HepG2 (cell line): Measurements from ENCODE around the gene JAK1. TPM values are rescaled to one million over a fixed set of nuclear protein-coding genes. Genes with fewer than 3 reads are reported as not detected.

Source experiments
- ATAC-seq: fragments of 200-7000 bp; cut with Tn5 transposase; 3 replicates; pipeline ENCODE4 v1.9.1; 2020; ENCODE audit warnings: mild to moderate bottlenecking, moderate library complexity
- BruUV-seq: library from RNA; stranded (reverse); fragments of 400-500 nt; replicated peaks from 2 replicates; lab custom pipeline; 2021; lab: Mats Ljungman, UMichigan
- CTCF ChIA-PET: fragments of 300-600 bp; formaldehyde crosslinking; extraction: SDS; loops from one replicate; lab custom pipeline; 2021; ENCODE audit warnings: low total read pairs, inconsistent platforms, low intra/inter-chr PET ratio; lab: Yijun Ruan, JAX
- POLR2A ChIA-PET: fragments of 350-600 bp; sonication (Branson Sonifier 250); formaldehyde crosslinking; loops from one replicate; lab custom pipeline; 2020; ENCODE audit warnings: antibody characterized with exemption, inconsistent platforms; lab: Yijun Ruan, JAX
- DNase-seq: peaks from one replicate; pipeline ENCODE4 v3.0.0-alpha.2; 2015; ENCODE audit warnings: low spot score
- FAIRE-seq: peaks from 3 replicates; lab custom pipeline; 2011; peaks lifted over from hg19 to GRCh38; lab: Jason Lieb, UNC
- H2AFZ ChIP-seq: one replicate; pipeline ENCODE4 v1.6.1; 2011; ENCODE audit warnings: low read length, inconsistent platforms
- H3K27ac ChIP-seq: fragments of 300-600 bp; 3 replicates; pipeline ENCODE4 v1.8.0; 2011; ENCODE audit warnings: mixed run types, mild to moderate bottlenecking, mixed read lengths, low read length, inconsistent platforms; ENCODE audit not compliant: insufficient read depth; ENCODE audit errors: extremely low read length
- H3K27me3 ChIP-seq, 2 experiments: fragments of 200-600 bp in 1 of 2; 2 replicates in 1 of 2; 3 replicates in 1 of 2; pipeline versions ENCODE4 v1.6.0 to v1.8.0; 2011; ENCODE audit warnings: low read length in 2 of 2, mild to moderate bottlenecking in 2 of 2, moderate library complexity in 2 of 2, inconsistent platforms in 1 of 2; ENCODE audit not compliant: insufficient read depth in 2 of 2, control insufficient read depth in 1 of 2
- H3K36me3 ChIP-seq, 2 experiments: fragments of 200-600 bp in 1 of 2; replicated peaks in 1 of 2; 2 replicates in 1 of 2; 3 replicates in 1 of 2; pipeline versions ENCODE4 v1.5.1 to v1.8.0; 2011; ENCODE audit warnings: low read length in 2 of 2, inconsistent platforms in 1 of 2; ENCODE audit not compliant: insufficient read depth in 2 of 2, control insufficient read depth in 1 of 2
- H3K4me1 ChIP-seq: 2 replicates; pipeline ENCODE4 v1.5.1; 2012; ENCODE audit warnings: low read length, inconsistent platforms; ENCODE audit not compliant: insufficient read depth
- H3K4me2 ChIP-seq: 2 replicates; pipeline ENCODE4 v1.6.0; 2011; ENCODE audit warnings: low read depth, low read length, inconsistent platforms
- H3K4me3 ChIP-seq, 3 experiments: fragments of 200-600 bp in 1 of 3; sonication (generic), shearing (Covaris generic) in 1 of 3; replicated peaks in 1 of 3; 2 replicates each; pipeline ENCODE4 v1.5.1; 2011 to 2016; ENCODE audit warnings: low read length in 3 of 3, inconsistent platforms in 2 of 3, low read depth in 2 of 3, mild to moderate bottlenecking in 2 of 3, control low read depth in 1 of 3, mixed read lengths in 1 of 3; ENCODE audit not compliant: insufficient read depth in 1 of 3
- H3K79me2 ChIP-seq: one replicate; pipeline ENCODE4 v1.6.1; 2011; ENCODE audit warnings: low read length, inconsistent platforms; ENCODE audit not compliant: insufficient read depth
- H3K9ac ChIP-seq: 2 replicates; pipeline ENCODE4 v1.6.0; 2011; ENCODE audit warnings: mild to moderate bottlenecking, low read depth, low read length, inconsistent platforms; ENCODE audit not compliant: insufficient read depth
- H3K9me3 ChIP-seq: 2 replicates; pipeline ENCODE4 v1.5.1; 2012; ENCODE audit warnings: mild to moderate bottlenecking, low read length
- H4K20me1 ChIP-seq: 2 replicates; pipeline ENCODE4 v1.6.0; 2011; ENCODE audit warnings: inconsistent platforms, mild to moderate bottlenecking, low read length, moderate library complexity; ENCODE audit not compliant: insufficient read depth
- FOSL1 ChIP-seq: sonication (generic); formaldehyde crosslinking; IDR thresholded peaks from 2 replicates; pipeline ENCODE4 v1.9.0; 2021; ENCODE audit warnings: missing genetic modification reagents, borderline replicate concordance
- JUNB ChIP-seq: sonication (generic); formaldehyde crosslinking; IDR thresholded peaks from 2 replicates; pipeline ENCODE4 v1.8.0; 2022; ENCODE audit warnings: missing genetic modification reagents, mild to moderate bottlenecking, borderline replicate concordance
- MAX ChIP-seq: IDR thresholded peaks from 2 replicates; pipeline ENCODE4 v1.6.1; 2012; ENCODE audit warnings: inconsistent platforms
- MXD3 ChIP-seq: IDR thresholded peaks from 2 replicates; pipeline ENCODE4 v1.6.1; 2016; ENCODE audit warnings: mild to moderate bottlenecking, missing biosample characterization, missing genetic modification reagents
- NR2C2 ChIP-seq: sonication (generic); formaldehyde crosslinking; IDR thresholded peaks from 2 replicates; pipeline ENCODE4 v1.4.0; 2020; ENCODE audit warnings: missing genetic modification reagents, mild to moderate bottlenecking, moderate library complexity, borderline replicate concordance
- XBP1 ChIP-seq: sonication (generic); formaldehyde crosslinking; IDR thresholded peaks from 2 replicates; pipeline ENCODE4 v1.5.0; 2020; ENCODE audit warnings: missing genetic modification reagents
- ZBTB10 ChIP-seq: sonication (generic); formaldehyde crosslinking; IDR thresholded peaks from 2 replicates; pipeline ENCODE4 v1.4.0; 2020; ENCODE audit warnings: missing genetic modification reagents, borderline replicate concordance
- ZFAT ChIP-seq: sonication (generic); formaldehyde crosslinking; conservative IDR thresholded peaks from 2 replicates; pipeline ENCODE4 v1.8.1; 2023; ENCODE audit warnings: missing genetic modification reagents, inconsistent platforms
- ZNF644 ChIP-seq: IDR thresholded peaks from 2 replicates; pipeline ENCODE4 v1.6.1; 2016; ENCODE audit warnings: low read depth
- ZNF646 ChIP-seq: sonication (generic); formaldehyde crosslinking; IDR thresholded peaks from 2 replicates; pipeline ENCODE4 v1.9.0; 2021; ENCODE audit warnings: mild to moderate bottlenecking, missing genetic modification reagents
- ZNF777 ChIP-seq: sonication (generic); formaldehyde crosslinking; IDR thresholded peaks from 2 replicates; pipeline ENCODE4 v1.4.0; 2020; ENCODE audit warnings: missing genetic modification reagents
- WGBS: methylation state at CpG from one replicate; pipeline ENCODE4 v1.1.6; 2017; ENCODE audit warnings: low lambda C conversion rate; 5-methylcytosine and 5-hydroxymethylcytosine counted together
- in situ Hi-C: cut with HindIII; loops from 2 replicates; pipeline ENCODE4 v1.10.0; 2017; ENCODE audit warnings: low pct_unique_long_range_greater_than_20kb; ENCODE audit not compliant: extremely low pct_ligation_motif_present
- intact Hi-C: fragments of 100-400 bp; cut with micrococcal nuclease; formaldehyde crosslinking; loops from one replicate; pipeline ENCODE4 v1.10.0; 2022; ENCODE audit not compliant: unreplicated experiment
- polyA plus RNA-seq, 8 experiments: library from polyadenylated mRNA; depleted of rRNA in 3 of 8; stranded (reverse) in 7 of 8; unstranded in 1 of 8; fragments of >200 nt; fragmentation: Illumina TruSeq in 4 of 8; extraction: Trizol in 4 of 8; gene quantifications; 2 replicates each; pipeline versions ENCODE4 v1.2.1 to v1.2.3, GENCODE V29; 2011 to 2016; ENCODE audit warnings: low read depth in 4 of 8, missing spikeins in 1 of 8, mixed read lengths in 1 of 8; ENCODE audit not compliant: insufficient read depth in 1 of 8
- total RNA-seq, 5 experiments: library from RNA; depleted of rRNA; stranded (reverse); fragments of >200 nt; fragmentation: Illumina TruSeq; extraction: Trizol; gene quantifications; 2 replicates each; pipeline ENCODE4 v1.2.3, GENCODE V29; 2016; ENCODE audit warnings: low read depth in 1 of 5

JAK1 gene
- total and polyA plus RNA-seq, 2 of the 13 experiments (the other 11 are each of a cell fraction or from before 2014, with no cell fraction given): 23.9 to 42.4 TPM

- intact Hi-C loops: loop anchor here (2.0 kb wide), 1 partner anchor 15 kb away; the partner anchor contains the start of gene JAK1
- Histone ChIP-seq H3K4me2 (peak overlapping the region; percentile 79), H3K9me3 (no peaks in the 10 kb centered on the region), H3K9ac (peak overlapping the region; percentile 55), H3K27ac (peak overlapping the region; percentile 5), H3K79me2 (no peaks in the 10 kb centered on the region), H2AFZ (no peak overlapping the region), H4K20me1 (no peaks in the 10 kb centered on the region), H3K27me3 (no peaks in the 10 kb centered on the region), H3K4me3 (peak overlapping the region in 2 of 3 experiments; percentile 21 to 42; a peak in 3 of 6 replicates), H3K4me1 (peaks cover 47% of the 10 kb centered on the region), H3K36me3 (no peaks in the 10 kb centered on the region)
- ChIA-PET CTCF (no interaction called here), POLR2A (interaction anchor here (0.9 to 1.6 kb wide), 4 partner anchors 15 to 83 kb away, joined by 3 to 9 read pairs (median 4); partner anchors contain the start of gene JAK1)
- DNase-seq (peak; percentile 65), ATAC-seq (peak; percentile 63), FAIRE-seq (peak; percentile 44)
- no TSS peak for BruUV-seq
- WGBS: 1% methylated on average over 7 of the region's 7 CpGs
- in situ Hi-C loops: no loop called here
- TF ChIP-seq ZFAT: no peak
- 0 out of 2 replicates have a peak, but pooled peaks have one; percentile 44 for TF ChIP-seq ZNF644
- no peak for TF ChIP-seq ZBTB10
- peak; percentile 35; the same call in 1 of the 2 replicates for TF ChIP-seq FOSL1
- no peak for TF ChIP-seq MAX
- no peak for TF ChIP-seq MXD3
- peak; percentile 25; the same call in 1 of the 2 replicates for TF ChIP-seq ZNF646 (CRISPR knock-in tag)
- no peak for TF ChIP-seq NR2C2 (CRISPR knock-in tag)
- no peak for TF ChIP-seq XBP1
- peak; percentile 14; the same call in 1 of the 2 replicates for TF ChIP-seq JUNB
- no peak for TF ChIP-seq ZNF777 (CRISPR knock-in tag)
These were observed 15.5 kb upstream of the JAK1 start for GRCh38 chr1:64981601-64982533.
